Measurements from ENCODE around the gene RERGL.

DNA sequence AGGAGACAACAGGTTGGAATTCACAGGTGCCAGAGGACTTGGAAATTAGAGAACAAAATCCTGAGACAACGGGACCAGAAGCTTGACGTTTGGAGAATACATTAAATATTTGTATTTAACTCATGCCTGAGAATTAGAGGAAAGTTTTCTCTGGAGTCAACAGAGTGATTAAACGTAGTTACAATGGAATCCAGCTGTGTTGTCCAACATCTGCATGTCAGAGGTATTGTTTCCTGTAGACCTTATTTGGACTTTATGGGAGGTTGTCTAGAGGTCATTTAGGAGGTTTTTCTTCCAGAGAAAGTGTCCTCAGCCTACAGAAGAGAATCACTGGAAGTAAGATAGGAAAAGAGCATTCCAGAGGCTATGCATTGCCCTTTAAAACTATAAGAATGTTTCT lies 45.1 kb upstream of the RERGL start:
- TF ChIP-seq, protein P1, sequence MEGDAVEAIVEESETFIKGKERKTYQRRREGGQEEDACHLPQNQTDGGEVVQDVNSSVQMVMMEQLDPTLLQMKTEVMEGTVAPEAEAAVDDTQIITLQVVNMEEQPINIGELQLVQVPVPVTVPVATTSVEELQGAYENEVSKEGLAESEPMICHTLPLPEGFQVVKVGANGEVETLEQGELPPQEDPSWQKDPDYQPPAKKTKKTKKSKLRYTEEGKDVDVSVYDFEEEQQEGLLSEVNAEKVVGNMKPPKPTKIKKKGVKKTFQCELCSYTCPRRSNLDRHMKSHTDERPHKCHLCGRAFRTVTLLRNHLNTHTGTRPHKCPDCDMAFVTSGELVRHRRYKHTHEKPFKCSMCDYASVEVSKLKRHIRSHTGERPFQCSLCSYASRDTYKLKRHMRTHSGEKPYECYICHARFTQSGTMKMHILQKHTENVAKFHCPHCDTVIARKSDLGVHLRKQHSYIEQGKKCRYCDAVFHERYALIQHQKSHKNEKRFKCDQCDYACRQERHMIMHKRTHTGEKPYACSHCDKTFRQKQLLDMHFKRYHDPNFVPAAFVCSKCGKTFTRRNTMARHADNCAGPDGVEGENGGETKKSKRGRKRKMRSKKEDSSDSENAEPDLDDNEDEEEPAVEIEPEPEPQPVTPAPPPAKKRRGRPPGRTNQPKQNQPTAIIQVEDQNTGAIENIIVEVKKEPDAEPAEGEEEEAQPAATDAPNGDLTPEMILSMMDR (IDR thresholded peaks at IDR 0.05; ENCODE audit: low read depth, low read length, missing input control) = no peak
- TF ChIP-seq RAD21 (IDR thresholded peaks at IDR 0.05) (no peak), YY1 (IDR thresholded peaks at IDR 0.05) (no peak)
